ENCODE data around the gene KCNG3. TPM values are rescaled to one million over a fixed set of nuclear protein-coding genes. Genes with fewer than 3 reads are reported as not detected.

KCNG3 gene
- total RNA-seq, 2 donors from 2014 or later = 2.5 to 2.7 TPM

DNA sequence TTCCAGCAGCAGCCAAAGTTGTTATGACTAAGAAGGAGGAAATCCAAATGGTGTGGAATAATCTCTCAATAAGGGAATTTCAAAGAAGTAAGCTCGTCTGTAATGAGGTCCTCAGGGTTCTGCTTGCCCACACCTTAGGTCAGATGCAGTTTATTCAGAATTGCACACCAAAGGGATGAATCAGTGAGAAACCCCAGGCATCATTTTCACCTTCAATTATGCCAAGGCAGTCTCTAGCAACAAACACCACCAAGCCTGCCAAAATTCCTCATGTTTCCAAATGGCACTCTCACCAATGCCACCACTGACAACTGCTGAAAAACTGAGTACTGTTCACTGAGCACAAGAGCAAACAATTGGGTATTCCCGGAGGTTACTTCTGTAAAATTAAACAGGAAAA lies 43.6 kb downstream of the KCNG3 start:
- H3K27ac ChIP-seq = no peak overlapping the region
- H3K27me3 ChIP-seq = no peaks in the 10 kb centered on the region
- intact Hi-C loops (cut with DNase I) = no loop called here
- TF ChIP-seq, protein P1, sequence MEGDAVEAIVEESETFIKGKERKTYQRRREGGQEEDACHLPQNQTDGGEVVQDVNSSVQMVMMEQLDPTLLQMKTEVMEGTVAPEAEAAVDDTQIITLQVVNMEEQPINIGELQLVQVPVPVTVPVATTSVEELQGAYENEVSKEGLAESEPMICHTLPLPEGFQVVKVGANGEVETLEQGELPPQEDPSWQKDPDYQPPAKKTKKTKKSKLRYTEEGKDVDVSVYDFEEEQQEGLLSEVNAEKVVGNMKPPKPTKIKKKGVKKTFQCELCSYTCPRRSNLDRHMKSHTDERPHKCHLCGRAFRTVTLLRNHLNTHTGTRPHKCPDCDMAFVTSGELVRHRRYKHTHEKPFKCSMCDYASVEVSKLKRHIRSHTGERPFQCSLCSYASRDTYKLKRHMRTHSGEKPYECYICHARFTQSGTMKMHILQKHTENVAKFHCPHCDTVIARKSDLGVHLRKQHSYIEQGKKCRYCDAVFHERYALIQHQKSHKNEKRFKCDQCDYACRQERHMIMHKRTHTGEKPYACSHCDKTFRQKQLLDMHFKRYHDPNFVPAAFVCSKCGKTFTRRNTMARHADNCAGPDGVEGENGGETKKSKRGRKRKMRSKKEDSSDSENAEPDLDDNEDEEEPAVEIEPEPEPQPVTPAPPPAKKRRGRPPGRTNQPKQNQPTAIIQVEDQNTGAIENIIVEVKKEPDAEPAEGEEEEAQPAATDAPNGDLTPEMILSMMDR (IDR thresholded peaks at IDR 0.05) = no peak
- no peak for DNase-seq
- H3K9ac ChIP-seq (ENCODE audit: low read depth in 2 of 2, low read length in 2 of 2) = no peak overlapping the region
- H3K4me3 ChIP-seq = no peak overlapping the region
- H3K36me3 ChIP-seq = no peaks in the 10 kb centered on the region
- H3K4me1 ChIP-seq = no peaks in the 10 kb centered on the region
- no peaks in the 10 kb centered on the region for H3K9me3 ChIP-seq

DNA sequence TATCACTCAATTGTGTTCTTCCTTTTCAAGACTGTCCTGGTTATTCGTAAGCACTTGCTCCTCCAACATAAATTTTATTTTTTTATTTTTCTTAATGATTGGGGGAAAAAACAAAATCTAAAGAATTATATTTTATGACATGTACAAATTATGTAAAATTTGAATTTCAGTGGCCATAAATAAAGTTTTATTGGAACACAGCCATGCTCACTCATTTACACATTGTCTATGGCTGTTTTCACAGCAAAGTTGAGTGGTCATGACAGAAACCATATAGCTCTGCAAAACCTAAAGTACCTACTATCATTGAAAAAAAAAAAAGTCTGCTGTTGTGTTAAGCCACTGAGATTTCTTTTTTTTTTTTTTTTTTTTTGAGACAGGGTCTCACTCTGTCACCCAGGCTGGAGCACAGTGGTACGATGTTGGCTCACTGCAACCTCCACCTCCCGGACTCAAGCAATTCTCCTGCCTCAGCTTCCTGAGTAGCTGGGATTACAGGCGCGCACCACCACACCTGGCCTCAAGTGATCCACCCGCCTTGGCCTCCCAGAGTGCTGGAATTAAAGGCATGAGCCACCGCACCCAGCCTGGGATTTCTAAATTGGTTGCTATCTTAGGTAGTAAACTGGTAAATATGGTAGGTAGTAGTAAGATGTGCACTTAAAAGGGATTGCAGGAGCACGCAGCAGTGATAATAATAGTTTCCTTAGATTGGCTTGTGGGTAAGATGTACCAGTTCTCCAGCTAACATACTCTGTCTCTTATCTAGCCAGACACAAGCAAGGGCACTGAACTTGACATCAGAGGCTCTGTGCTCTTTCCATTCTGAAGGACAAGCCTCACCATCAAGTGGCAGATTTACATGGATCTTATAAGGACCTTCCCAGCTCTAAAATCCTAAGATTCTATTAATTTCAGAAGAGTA lies 44.4 kb downstream of the KCNG3 start:
- H3K4me3 ChIP-seq = no peak overlapping the region
- TF ChIP-seq, protein P1 (IDR thresholded peaks at IDR 0.05) = no peak
- no peak overlapping the region for H3K9ac ChIP-seq (ENCODE audit: low read depth in 2 of 2, low read length in 2 of 2)
- H3K4me1 ChIP-seq = no peaks in the 10 kb centered on the region
- H3K36me3 ChIP-seq = no peaks in the 10 kb centered on the region
- no peaks in the 10 kb centered on the region for H3K9me3 ChIP-seq
- H3K27me3 ChIP-seq = no peaks in the 10 kb centered on the region
- no peak for DNase-seq
- intact Hi-C loops (cut with DNase I) = no loop called here
- no peak overlapping the region for H3K27ac ChIP-seq

DNA sequence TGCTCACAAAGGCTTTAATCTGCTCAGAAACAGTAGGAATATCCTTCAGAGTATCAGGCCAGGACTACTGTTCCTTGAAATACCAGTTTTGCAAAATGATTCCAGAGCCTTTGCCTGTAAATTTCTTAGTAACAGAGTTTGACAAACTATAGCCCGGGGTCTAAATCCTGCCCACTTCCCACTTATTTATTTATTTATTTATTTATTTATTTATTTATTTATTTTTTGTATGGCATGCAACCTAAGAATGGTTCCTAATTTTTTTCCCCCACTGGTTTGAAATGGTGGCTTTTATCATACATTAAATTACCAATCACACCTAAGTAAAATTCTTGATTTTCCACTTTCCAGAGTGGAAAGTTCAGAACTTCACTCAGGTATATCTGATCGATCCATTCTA lies 45.6 kb downstream of the KCNG3 start:
- intact Hi-C loops (cut with DNase I) = no loop called here
- H3K27me3 ChIP-seq = no peaks in the 10 kb centered on the region

DNA sequence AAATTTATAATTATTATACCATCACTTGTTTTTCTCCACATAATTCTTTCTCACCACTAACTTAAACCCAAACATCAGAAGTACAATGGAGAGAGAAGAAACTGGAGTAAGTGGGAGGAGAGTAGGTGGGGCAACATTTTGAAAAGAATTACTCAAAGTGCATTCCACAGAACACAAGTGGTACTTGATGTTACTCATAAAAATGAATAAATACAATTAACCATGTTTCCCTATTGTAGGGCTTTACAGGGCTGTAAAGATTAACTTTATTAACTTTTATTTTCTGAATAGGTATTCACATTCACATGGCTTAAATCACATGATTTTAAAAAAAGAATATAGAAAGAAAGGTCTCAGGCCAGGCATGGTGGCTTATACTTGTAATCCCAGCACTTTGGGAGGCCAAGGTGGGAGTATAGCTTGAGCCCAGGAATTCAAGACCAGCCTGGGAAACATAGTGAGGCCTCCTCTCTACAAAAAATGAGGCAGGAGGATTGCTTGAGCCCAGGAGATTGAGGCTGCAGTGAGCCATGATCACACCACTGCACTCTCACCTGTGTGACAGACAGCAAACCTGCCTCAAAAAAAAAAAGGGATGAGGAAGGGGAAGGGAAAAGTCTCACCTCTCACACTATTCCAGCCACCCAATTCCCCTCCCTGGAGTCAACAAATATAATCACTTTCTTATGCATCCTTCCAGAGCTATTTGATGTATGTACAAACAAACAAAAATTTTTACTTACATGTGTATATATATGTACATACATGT lies 47.1 kb downstream of the KCNG3 start:
- Histone ChIP-seq H3K9ac (ENCODE audit: low read depth in 2 of 2, low read length in 2 of 2) (no peak overlapping the region), H3K4me3 (no peak overlapping the region), H3K27ac (peak overlapping the region; percentile 21), H3K27me3 (no peaks in the 10 kb centered on the region), H3K4me1 (no peaks in the 10 kb centered on the region), H3K9me3 (no peaks in the 10 kb centered on the region), H3K36me3 (no peaks in the 10 kb centered on the region)
- TF ChIP-seq, protein P1 (IDR thresholded peaks at IDR 0.05) = no peak
- no peak for DNase-seq
- intact Hi-C loops (cut with DNase I) = no loop called here

More for the DNA sequence above, 45.6 kb downstream of the KCNG3 start:
- H3K27ac ChIP-seq = no peak overlapping the region
- no peaks in the 10 kb centered on the region for H3K4me1 ChIP-seq
- H3K36me3 ChIP-seq = no peaks in the 10 kb centered on the region
- H3K9ac ChIP-seq (ENCODE audit: low read depth in 2 of 2, low read length in 2 of 2) = no peak overlapping the region
- no peak overlapping the region for H3K4me3 ChIP-seq
- no peak for DNase-seq
- TF ChIP-seq, protein P1 (IDR thresholded peaks at IDR 0.05) = no peak
- no peaks in the 10 kb centered on the region for H3K9me3 ChIP-seq

DNA sequence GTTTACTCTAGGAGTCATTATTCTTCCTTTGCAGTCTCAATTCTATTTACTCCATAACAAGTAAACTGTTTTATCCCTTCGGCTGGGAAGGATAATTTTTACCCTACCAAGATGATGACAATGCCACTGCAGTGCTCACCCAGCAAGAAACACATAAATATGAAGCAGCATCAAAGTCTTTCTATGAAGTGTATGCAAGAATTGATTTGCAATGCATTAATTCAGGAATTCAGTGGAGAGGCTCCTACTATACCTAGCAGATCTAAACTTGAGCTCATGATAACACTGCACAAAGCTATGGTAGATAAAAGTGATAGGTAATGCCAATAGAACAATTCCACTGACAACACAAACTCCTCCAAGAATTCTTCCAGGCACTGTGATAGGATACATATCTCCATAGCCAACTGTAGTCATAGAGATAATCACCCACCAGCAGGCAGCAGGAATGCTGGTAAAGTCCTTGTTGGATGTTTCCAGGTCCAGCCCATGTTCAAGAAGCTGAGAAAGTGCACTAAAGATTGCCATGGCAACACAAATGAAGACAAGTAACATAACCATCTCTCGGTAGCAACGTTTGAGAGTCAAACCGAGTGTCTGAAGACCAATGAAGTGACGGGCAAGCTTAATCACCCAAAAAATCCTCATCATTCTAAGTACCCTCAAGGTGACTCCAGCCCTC lies 49.9 kb downstream of the KCNG3 start:
- no peak overlapping the region for H3K27ac ChIP-seq
- no peak overlapping the region for H3K9ac ChIP-seq (ENCODE audit: low read depth in 2 of 2, low read length in 2 of 2)
- intact Hi-C loops (cut with DNase I) = no loop called here
- DNase-seq = no peak
- no peaks in the 10 kb centered on the region for H3K9me3 ChIP-seq
- H3K27me3 ChIP-seq = no peaks in the 10 kb centered on the region
- H3K36me3 ChIP-seq = no peaks in the 10 kb centered on the region
- TF ChIP-seq, protein P1 (IDR thresholded peaks at IDR 0.05) = no peak
- H3K4me3 ChIP-seq = no peak overlapping the region
- no peaks in the 10 kb centered on the region for H3K4me1 ChIP-seq
